K562 (cell line): ENCODE measurements around the gene NACA2. TPM values are rescaled to one million over a fixed set of nuclear protein-coding genes. Genes with fewer than 3 reads are reported as not detected.
A peak's percentile ranks its signal among the peaks of the same experiment; 100 is the strongest.

Experiments
- ATAC-seq: fragments of 200-7000 bp; cut with Tn5 transposase; 3 replicates; pipeline ENCODE4 v1.9.1; 2020; ENCODE audit warnings: moderate library complexity
- BruUV-seq: library from RNA; stranded (reverse); fragments of 400-500 nt; replicated peaks from 2 replicates; lab custom pipeline; 2021; lab: Mats Ljungman, UMichigan
- CTCF ChIA-PET: fragments of 300-600 bp; formaldehyde crosslinking; extraction: SDS; loops from one replicate; lab custom pipeline; 2021; ENCODE audit warnings: low intra/inter-chr PET ratio; lab: Yijun Ruan, JAX
- POLR2A ChIA-PET: fragments of 300-600, 350-650 bp; sonication (Branson Sonifier 250); formaldehyde crosslinking; extraction: SDS; loops from one replicate; lab custom pipeline; 2021; ENCODE audit warnings: antibody characterized with exemption, inconsistent platforms; lab: Yijun Ruan, JAX
- DNase-seq, 4 experiments: peaks; one replicate each; pipeline versions ENCODE4 v3.0.0 to v3.0.0-alpha.2; 2011 to 2018; ENCODE audit warnings: low spot score in 3 of 4, mixed read lengths in 3 of 4; ENCODE audit errors: extremely low read depth in 1 of 4
- FAIRE-seq: peaks from 2 replicates; lab custom pipeline; 2011; peaks lifted over from hg19 to GRCh38; lab: Jason Lieb, UNC
- H2AFZ ChIP-seq: 2 replicates; pipeline ENCODE4 v1.6.0; 2011; ENCODE audit warnings: low read depth, low read length, control low read depth, inconsistent platforms
- H3K27ac ChIP-seq: fragments of 200-600 bp; 3 replicates; pipeline ENCODE4 v1.8.0; 2011; ENCODE audit warnings: low read depth, mild to moderate bottlenecking, control low read depth, inconsistent platforms, low read length, moderate library complexity, mixed read lengths; ENCODE audit errors: extremely low read depth
- H3K27me3 ChIP-seq, 2 experiments: fragments of 300-600 bp in 1 of 2; 2 replicates in 1 of 2; 3 replicates in 1 of 2; pipeline versions ENCODE4 v1.6.0 to v1.8.0; 2011; ENCODE audit warnings: inconsistent platforms in 2 of 2, low read length in 2 of 2, mild to moderate bottlenecking in 1 of 2, mixed read lengths in 1 of 2, moderate library complexity in 1 of 2; ENCODE audit not compliant: control insufficient read depth in 2 of 2, insufficient read depth in 2 of 2
- H3K36me3 ChIP-seq: fragments of 300-600 bp; 3 replicates; pipeline ENCODE4 v1.8.0; 2011; ENCODE audit warnings: mild to moderate bottlenecking, low read length, inconsistent platforms; ENCODE audit not compliant: control insufficient read depth, insufficient read depth
- H3K4me1 ChIP-seq, 2 experiments: fragments of 200-600 bp in 1 of 2; replicated peaks in 1 of 2; 2 replicates in 1 of 2; 3 replicates in 1 of 2; pipeline versions ENCODE4 v1.5.1 to v1.8.0; 2011; ENCODE audit warnings: inconsistent platforms in 2 of 2, low read length in 2 of 2, mild to moderate bottlenecking in 1 of 2, mixed read lengths in 1 of 2, moderate library complexity in 1 of 2; ENCODE audit not compliant: control insufficient read depth in 2 of 2, insufficient read depth in 2 of 2
- H3K4me2 ChIP-seq: 2 replicates; pipeline ENCODE4 v1.6.1; 2011; ENCODE audit warnings: low read length, control low read depth, inconsistent platforms, mixed read lengths; ENCODE audit not compliant: insufficient read depth
- H3K4me3 ChIP-seq: fragments of 200-600 bp; sonication (generic), shearing (Covaris generic); 2 replicates; pipeline ENCODE4 v1.5.1; 2016; ENCODE audit warnings: control low read depth, inconsistent platforms
- H3K79me2 ChIP-seq: fragments of 200-600 bp; 3 replicates; pipeline ENCODE4 v1.8.0; 2011; ENCODE audit warnings: low read length, inconsistent platforms; ENCODE audit not compliant: control insufficient read depth, insufficient read depth
- H3K9ac ChIP-seq, 2 experiments: 2 replicates each; pipeline versions ENCODE4 v1.6.0 to v1.6.1; 2011; ENCODE audit warnings: low read depth in 2 of 2, low read length in 2 of 2, control low read depth in 1 of 2, inconsistent platforms in 1 of 2, mild to moderate bottlenecking in 1 of 2, mixed read lengths in 1 of 2; ENCODE audit not compliant: insufficient read depth in 1 of 2
- H3K9me1 ChIP-seq: one replicate; pipeline ENCODE4 v1.6.0; 2011; ENCODE audit warnings: inconsistent platforms, mild to moderate bottlenecking, low read length, moderate library complexity; ENCODE audit not compliant: control insufficient read depth, insufficient read depth
- H3K9me3 ChIP-seq: replicated peaks from 2 replicates; pipeline ENCODE4 v1.5.1; 2011; ENCODE audit warnings: low read depth, low read length, inconsistent platforms; ENCODE audit not compliant: control insufficient read depth, insufficient read depth
- H4K20me1 ChIP-seq: replicated peaks from 2 replicates; pipeline ENCODE4 v1.6.1; 2011; ENCODE audit warnings: low read length, inconsistent platforms, mixed read lengths; ENCODE audit not compliant: control insufficient read depth, insufficient read depth
- ARID3A ChIP-seq: IDR thresholded peaks from 2 replicates; pipeline ENCODE4 v1.6.1; 2012; ENCODE audit warnings: low read depth, low read length, improper control_type of control experiment, borderline replicate concordance
- E2F6 ChIP-seq, 2 experiments: IDR thresholded peaks; 2 replicates each; pipeline ENCODE4 v1.6.1; 2011; ENCODE audit warnings: borderline replicate concordance in 1 of 2, control low read depth in 1 of 2, low read depth in 1 of 2, low read length in 1 of 2, mild to moderate bottlenecking in 1 of 2, mixed read lengths in 1 of 2, moderate library complexity in 1 of 2; ENCODE audit not compliant: insufficient read depth in 1 of 2, insufficient read length in 1 of 2, poor library complexity in 1 of 2, severe bottlenecking in 1 of 2; ENCODE audit errors: extremely low read depth in 1 of 2
- EWSR1 ChIP-seq: fragments of 450-650 bp; IDR thresholded peaks from 2 replicates; pipeline ENCODE4 v1.6.1; 2018; ENCODE audit warnings: borderline replicate concordance, mild to moderate bottlenecking, low read depth, moderate library complexity; ENCODE audit not compliant: partially characterized antibody
- HMBOX1 ChIP-seq: sonication (generic); IDR thresholded peaks from 2 replicates; pipeline ENCODE4 v1.6.1; 2016
- WGBS: fragments of 100-300 bp; shearing (Covaris generic); methylation state at CpG from one replicate; pipeline ENCODE4 v1.1.6; 2016; ENCODE audit warnings: low coverage, mixed read lengths; ENCODE audit not compliant: insufficient coverage; ENCODE audit errors: missing lambda C conversion rate; 5-methylcytosine and 5-hydroxymethylcytosine counted together
- in situ Hi-C: fragments of 300-500 bp; cut with MboI; formaldehyde crosslinking; loops from 4 replicates; pipeline ENCODE4 v1.15.0; 2018; ENCODE audit warnings: inconsistent platforms, mixed read lengths
- intact Hi-C: fragments of 100-400 bp; cut with micrococcal nuclease; formaldehyde crosslinking; loops from 2 replicates; pipeline ENCODE4 v1.14.2; 2022
- polyA plus RNA-seq, 8 experiments: library from polyadenylated mRNA; depleted of rRNA in 4 of 8; stranded (reverse) in 5 of 8; unstranded in 3 of 8; fragments of >200 nt; fragmentation: Nextera tagmentation in 2 of 8; fragmentation: Illumina TruSeq in 1 of 8; extraction: Ambion mirVana in 2 of 8; extraction: Trizol in 1 of 8; gene quantifications; 2 replicates each; pipeline versions ENCODE4 v1.2.1 to v1.2.3, GENCODE V29; 2011 to 2014; ENCODE audit warnings: inconsistent platforms in 1 of 8, missing spikeins in 1 of 8
- total RNA-seq, 7 experiments: library from RNA; depleted of rRNA in 6 of 7; stranded (reverse); fragments of >200 nt in 6 of 7; fragmentation: Illumina TruSeq in 2 of 7; extraction: Trizol in 2 of 7; gene quantifications; 2 replicates each; pipeline versions ENCODE4 v1.2.1 to v1.2.3, GENCODE V29; 2011 to 2021; ENCODE audit warnings: low replicate concordance in 1 of 7
- TF ChIP-seq, protein P1 (sequence below), 3 experiments: fragments of 200-800 bp in 1 of 3; fragments of 250-450 bp in 1 of 3; fragments of 450-650 bp in 1 of 3; sonication (Bioruptor Pico) in 1 of 3; sonication (Bioruptor generic) in 1 of 3; formaldehyde crosslinking in 1 of 3; IDR thresholded peaks; 2 replicates each; pipeline versions ENCODE4 v1.6.1 to v1.8.0; 2016 to 2022; ENCODE audit warnings: mild to moderate bottlenecking in 2 of 3, missing genetic modification characterization in 2 of 3, missing compliant biosample characterization in 1 of 3, moderate library complexity in 1 of 3

NACA2 gene
- total and polyA plus RNA-seq, 9 of the 15 experiments (the other 6 are each of a cell fraction or from before 2014, with no cell fraction given), result 0.13 to 0.29 (median 0.23) TPM; not detected in 4

DNA sequence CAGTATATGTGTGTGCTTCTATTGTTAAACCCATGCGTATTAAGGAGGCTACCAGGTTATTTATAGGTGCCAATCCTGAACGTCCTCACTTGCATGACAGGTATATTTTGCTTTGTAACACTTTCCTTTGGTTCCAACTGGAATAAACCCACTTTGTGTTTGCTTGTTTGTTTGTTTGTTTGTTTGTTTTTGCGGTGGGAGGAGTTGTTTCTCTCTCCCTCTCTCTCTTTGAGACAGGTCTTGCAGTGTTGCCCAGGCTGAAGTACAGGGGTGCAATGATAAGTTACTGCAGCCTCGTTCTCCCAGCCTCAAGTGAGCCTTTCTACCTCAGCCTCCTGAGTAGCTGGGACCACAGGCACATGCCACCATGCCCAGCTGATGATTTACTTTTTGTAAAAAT, 28.7 kb downstream of the NACA2 start (continued):
- no peak for TF ChIP-seq ARID3A

DNA sequence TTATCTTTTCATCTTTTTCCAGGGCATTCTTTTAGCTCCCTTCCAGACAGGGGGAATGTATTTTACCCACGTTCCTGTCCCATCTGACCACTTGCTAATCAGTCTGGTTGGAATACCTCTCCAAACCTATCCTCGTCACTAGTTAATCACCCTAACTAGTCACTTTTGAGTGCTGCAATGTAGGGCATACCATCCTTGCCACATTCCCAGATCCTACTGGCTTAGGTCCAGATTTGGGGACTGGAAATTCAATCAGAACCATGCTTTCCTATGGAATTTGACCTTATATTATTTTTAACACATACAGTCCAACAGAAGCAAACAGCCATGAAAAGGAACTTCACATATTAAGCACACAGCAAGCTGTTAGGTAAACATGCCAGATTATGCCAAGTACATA, 29.7 kb downstream of the NACA2 start:
- no TSS peak for BruUV-seq
- peak; percentile 74 for TF ChIP-seq EWSR1
- TF ChIP-seq, protein P1, sequence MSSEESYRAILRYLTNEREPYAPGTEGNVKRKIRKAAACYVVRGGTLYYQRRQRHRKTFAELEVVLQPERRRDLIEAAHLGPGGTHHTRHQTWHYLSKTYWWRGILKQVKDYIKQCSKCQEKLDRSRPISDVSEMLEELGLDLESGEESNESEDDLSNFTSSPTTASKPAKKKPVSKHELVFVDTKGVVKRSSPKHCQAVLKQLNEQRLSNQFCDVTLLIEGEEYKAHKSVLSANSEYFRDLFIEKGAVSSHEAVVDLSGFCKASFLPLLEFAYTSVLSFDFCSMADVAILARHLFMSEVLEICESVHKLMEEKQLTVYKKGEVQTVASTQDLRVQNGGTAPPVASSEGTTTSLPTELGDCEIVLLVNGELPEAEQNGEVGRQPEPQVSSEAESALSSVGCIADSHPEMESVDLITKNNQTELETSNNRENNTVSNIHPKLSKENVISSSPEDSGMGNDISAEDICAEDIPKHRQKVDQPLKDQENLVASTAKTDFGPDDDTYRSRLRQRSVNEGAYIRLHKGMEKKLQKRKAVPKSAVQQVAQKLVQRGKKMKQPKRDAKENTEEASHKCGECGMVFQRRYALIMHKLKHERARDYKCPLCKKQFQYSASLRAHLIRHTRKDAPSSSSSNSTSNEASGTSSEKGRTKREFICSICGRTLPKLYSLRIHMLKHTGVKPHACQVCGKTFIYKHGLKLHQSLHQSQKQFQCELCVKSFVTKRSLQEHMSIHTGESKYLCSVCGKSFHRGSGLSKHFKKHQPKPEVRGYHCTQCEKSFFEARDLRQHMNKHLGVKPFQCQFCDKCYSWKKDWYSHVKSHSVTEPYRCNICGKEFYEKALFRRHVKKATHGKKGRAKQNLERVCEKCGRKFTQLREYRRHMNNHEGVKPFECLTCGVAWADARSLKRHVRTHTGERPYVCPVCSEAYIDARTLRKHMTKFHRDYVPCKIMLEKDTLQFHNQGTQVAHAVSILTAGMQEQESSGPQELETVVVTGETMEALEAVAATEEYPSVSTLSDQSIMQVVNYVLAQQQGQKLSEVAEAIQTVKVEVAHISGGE (CRISPR knock-in tag; IDR thresholded peaks at IDR 0.05), result peak in 1 of 3 experiments; percentile 94; a peak in 2 of 6 replicates
- TF ChIP-seq HMBOX1, result peak; percentile 40; the same call in 1 of the 2 replicates
- TF ChIP-seq E2F6 (IDR thresholded peaks at IDR 0.05; ENCODE audit: borderline replicate concordance in 1 of 2, extremely low read depth in 1 of 2, insufficient read depth in 1 of 2, insufficient read length in 1 of 2, low read depth in 1 of 2, low read length in 1 of 2, poor library complexity in 1 of 2, severe bottlenecking in 1 of 2), result no peak
- Histone ChIP-seq H3K79me2 (no peaks in the 10 kb centered on the region), H3K27me3 (peaks cover 13 to 27% of the 10 kb centered on the region in 2 experiments; a peak in 4 of 5 replicates), H3K4me2 (no peak overlapping the region), H3K4me1 (no peaks in the 10 kb centered on the region), H4K20me1 (no peaks in the 10 kb centered on the region), H3K27ac (no peak overlapping the region), H3K4me3 (no peak overlapping the region), H3K9me3 (no peaks in the 10 kb centered on the region), H3K9ac (no peak overlapping the region), H2AFZ (no peak overlapping the region), H3K9me1 (no peaks in the 10 kb centered on the region), H3K36me3 (no peaks in the 10 kb centered on the region)
- DNase-seq (no peak), ATAC-seq (no peak), FAIRE-seq (no peak)
- ChIA-PET CTCF (interaction anchor here (0.7 kb wide), 1 partner anchor 381 kb away, joined by 3 read pairs; no protein-coding TSS in a partner anchor), POLR2A (no interaction called here)
- WGBS, result 0% methylated on average over 2 of the region's 2 CpGs
- in situ Hi-C loops (no loop called here), intact Hi-C loops (no loop called here)
